NCI-H2029 (cell line): ENCODE data around the gene KCNMB1.
A peak's percentile ranks its signal among the peaks of the same experiment; 100 is the strongest.

Experiments used
- DNase-seq: peaks from one replicate; lab custom pipeline; 2025; lab: John Stamatoyannopoulos, UW

Gene KCNMB1

GRCh38 chr5:170388818-170389549, at the start of gene KCNMB1:
Gene KCNMB1 (minus strand): TSS chr5:170389367. CDS start chr5:170385447, 3,920 bp downstream.
- no peak for DNase-seq

DNA sequence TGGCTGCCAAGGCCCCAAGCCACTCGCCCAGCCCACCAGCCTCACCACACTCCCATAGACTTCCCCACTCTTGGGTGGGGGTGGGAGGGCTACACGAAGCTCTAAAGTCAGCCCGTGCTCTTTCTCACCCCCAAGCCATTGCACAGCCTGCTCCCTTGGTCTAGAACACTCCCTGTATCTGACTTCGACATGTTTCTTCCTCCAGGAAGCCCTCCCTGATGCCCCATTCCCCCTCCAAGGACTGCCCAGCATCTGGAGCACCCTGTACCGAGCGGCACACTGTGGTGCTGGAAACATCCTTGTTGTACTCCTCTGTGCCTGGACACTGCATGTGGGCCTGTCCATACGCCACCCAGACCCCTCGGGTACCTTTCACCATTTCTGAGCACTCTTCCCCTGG, 49.4 kb upstream of the KCNMB1 start:
- no peak for DNase-seq

DNA sequence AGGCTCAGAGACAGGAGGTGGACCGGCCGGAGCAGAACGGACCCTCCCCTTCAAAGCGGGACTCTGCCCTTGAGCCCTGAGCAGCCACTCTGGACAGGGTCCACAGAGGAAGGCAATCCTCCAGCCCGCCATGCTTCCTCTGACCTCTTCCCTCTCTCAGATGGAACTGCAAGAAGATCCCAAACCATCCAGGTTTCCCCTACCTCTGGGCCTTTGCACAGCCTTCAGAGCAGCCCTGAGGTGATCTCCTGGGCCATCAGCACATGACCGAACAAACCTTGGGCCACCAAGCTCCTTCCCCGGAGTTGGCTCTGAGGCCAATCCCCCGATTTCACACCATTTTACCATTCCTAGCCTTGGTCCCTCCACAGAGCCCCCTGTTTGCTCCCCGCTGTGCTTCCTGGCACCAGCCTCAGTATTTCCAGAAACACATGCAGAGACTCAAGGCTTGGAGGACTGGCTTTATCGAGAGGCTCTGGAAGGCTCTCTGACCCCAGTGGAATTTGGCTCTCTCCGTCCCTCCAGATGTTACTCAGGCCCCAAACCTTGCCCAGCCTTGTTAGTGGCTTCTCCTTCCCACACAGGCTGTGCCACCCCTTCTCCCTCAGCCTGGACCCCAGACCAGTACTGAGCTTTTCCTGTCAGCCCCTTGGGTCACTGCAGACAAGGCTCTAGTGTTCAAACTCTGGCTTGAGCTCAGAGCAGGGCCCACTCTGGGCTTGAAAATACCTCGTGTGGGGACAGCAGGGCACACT, 48.6 kb upstream of the KCNMB1 start:
- no peak for DNase-seq

GRCh38 chr5:170436335-170436734, 47.2 kb upstream of the KCNMB1 start:
- no peak for DNase-seq

DNA sequence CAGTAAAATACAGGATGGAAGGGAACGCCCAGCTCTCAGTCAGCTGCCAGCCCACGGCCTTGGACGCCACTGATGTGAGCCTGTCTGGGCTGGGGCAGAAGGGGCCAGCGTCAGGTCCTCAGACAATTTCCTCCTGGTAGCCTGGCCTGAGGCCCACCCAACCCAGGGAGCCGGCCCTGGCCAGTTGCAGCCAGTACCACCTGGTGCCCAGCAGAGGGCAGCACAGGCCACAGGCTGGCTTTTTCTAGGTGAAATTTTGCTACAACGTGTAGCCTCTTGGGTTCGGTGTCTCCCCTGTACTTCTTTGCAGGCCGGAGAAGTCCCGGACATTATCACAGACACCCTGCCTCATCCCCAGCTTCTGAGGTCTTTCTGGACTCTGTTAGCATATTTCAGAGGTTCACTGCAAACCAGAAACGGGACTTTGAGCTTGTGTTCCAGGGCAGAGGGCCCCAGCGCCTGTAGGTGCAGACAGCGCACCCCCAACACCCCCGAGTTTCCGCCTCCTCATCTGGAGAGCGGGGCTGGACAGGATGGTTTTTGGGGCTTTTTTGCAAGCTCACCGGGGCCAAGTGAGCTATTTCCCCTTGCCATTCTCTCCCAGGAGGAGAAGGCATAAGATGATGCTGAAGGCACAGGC, 45.9 kb upstream of the KCNMB1 start:
- peak; percentile 19 for DNase-seq

GRCh38 chr5:170432669-170433068, 43.5 kb upstream of the KCNMB1 start:
- no peak for DNase-seq

- DNase-seq = no peak
These were observed 42.4 kb upstream of the KCNMB1 start for GRCh38 chr5:170431571-170431970.

GRCh38 chr5:170430866-170431437, 41.8 kb upstream of the KCNMB1 start:
- DNase-seq = no peak

DNA sequence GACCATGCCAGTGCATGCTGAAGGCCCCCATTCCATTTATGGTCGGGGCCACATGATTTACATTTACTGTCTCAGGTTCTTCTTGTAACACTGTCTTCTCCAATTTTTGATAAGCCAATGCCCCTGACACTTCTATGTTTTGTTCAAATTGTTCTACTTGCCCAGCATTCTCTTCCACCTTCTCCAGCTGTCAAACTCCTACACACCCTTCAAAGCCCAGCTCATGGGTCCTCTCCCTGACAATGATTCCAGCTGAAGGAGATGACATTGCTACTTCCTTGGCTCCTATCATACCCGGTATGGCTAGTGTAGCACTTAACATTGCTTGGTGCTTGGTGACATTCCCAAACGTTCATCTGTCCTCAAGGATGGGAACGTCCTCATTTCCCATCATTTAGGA, 41.1 kb upstream of the KCNMB1 start:
- DNase-seq = no peak

DNA sequence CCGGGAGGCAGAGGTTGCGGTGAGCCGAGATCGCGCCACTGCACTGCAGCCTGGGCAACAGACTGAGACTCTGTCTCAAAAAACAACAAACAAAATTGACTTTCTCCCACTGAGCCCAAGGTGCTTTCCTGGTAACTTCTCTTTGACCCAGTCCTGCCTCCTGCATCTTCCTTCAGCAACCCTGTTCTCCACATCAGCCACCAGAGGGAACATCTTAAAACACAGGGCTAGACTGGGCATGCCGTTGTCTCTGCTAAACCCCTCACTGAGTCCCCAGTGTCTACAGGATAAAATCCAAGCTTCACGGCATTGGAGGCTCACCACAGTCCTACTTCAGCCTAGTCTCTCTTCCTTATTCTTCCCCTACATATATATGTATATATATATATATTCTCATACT, 39.8 kb upstream of the KCNMB1 start:
- DNase-seq = no peak

DNA sequence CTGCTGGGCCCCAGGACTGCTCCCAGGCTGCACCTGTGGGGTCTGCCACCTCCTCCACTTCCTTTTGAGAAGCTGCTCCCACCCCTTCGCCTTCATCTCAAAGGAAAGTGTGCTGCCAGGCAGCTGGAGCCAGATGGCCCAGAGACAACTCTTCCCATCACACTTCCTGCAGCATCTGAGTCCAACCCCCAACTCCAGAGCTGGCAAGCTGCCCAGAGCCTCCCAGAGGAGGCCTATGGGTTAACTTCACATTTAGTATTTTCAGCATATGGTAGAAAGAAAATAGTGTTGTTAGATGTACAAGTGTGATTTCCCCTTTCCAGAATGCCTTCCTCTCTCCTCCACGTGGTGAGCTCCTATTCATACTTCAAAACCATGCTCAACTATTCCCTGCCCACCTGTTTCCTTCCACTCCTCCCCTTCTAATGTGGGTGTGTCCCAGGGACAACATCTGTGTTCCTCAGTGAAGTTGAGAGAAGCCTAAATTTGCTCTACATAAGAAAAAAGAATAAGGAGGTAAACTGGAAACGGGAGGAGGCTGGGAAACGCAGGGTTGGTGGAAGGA, 38.6 kb upstream of the KCNMB1 start:
- peak; percentile 3 for DNase-seq

DNA sequence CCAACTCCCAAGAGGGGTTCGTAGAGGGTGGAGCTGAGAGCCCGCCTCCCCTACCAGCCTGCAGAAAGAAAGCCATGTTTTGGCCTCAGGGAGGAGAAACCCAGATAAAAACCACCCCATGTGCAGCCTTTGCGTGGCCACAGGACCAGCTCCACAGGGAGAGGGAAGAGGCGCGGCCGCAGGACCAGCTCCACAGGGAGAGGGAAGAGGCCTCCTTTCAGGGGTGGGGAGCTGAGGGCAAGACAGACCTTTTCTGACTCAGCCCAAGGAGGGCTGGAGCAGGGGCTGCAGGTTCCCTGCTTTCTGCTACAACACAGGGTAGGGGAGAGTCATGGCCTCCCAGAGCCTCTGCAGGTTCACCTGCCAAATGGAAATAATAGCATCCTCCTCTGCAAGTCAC, 37.6 kb upstream of the KCNMB1 start:
- DNase-seq = no peak

GRCh38 chr5:170426149-170426767, 37.1 kb upstream of the KCNMB1 start:
- no peak for DNase-seq

GRCh38 chr5:170425731-170426130, 36.6 kb upstream of the KCNMB1 start:
- no peak for DNase-seq

- no peak for DNase-seq
These were observed 35.5 kb upstream of the KCNMB1 start for GRCh38 chr5:170424629-170425028.

- no peak for DNase-seq
These were observed 34.5 kb upstream of the KCNMB1 start for GRCh38 chr5:170423692-170424091.

DNA sequence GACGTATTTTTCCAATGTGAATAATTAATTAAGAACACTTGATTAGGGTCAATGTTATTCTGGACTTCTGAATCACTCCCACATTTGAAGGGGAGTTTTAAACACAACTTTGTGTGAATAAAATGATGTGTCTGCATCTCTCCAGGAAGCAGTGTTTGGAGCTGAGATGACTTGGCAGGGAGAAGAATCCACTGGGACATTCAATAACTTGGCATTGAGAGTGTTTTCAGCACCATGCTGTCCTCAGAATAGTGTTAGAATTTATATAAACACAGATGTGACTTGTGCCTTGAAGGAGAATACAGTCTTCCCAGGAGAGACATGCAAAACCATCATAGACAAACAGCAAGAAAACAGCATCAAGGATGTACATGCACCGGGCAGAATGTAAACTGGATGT, 32.7 kb upstream of the KCNMB1 start:
- DNase-seq = no peak

GRCh38 chr5:170420806-170421412, 31.7 kb upstream of the KCNMB1 start:
- peak; percentile 47 for DNase-seq

GRCh38 chr5:170419643-170420042, 30.5 kb upstream of the KCNMB1 start:
- DNase-seq = no peak

- no peak for DNase-seq
These were observed 29.6 kb upstream of the KCNMB1 start for GRCh38 chr5:170418736-170419135.

GRCh38 chr5:170416526-170416925, 27.4 kb upstream of the KCNMB1 start:
- DNase-seq = no peak
